A549 (cell line): ENCODE measurements around the gene LDB1. TPM values are rescaled to one million over a fixed set of nuclear protein-coding genes. Genes with fewer than 3 reads are reported as not detected.
A peak's percentile ranks its signal among the peaks of the same experiment; 100 is the strongest.

Experiments
- ATAC-seq, 2 experiments: fragments of 200-7000 bp in 1 of 2; fragments of >200 bp in 1 of 2; cut with Nextera tagmentation in 1 of 2; cut with Tn5 transposase in 1 of 2; 3 replicates each; pipeline versions ENCODE4 v1.8.0 to v1.9.1; 2018 to 2020; ENCODE audit warnings: mild to moderate bottlenecking in 1 of 2, moderate library complexity in 1 of 2
- CTCF ChIA-PET: fragments of 300-600 bp; sonication (Branson Sonifier 250); formaldehyde crosslinking; extraction: SDS; loops from one replicate; lab custom pipeline; 2021; ENCODE audit warnings: antibody characterized with exemption, inconsistent platforms; lab: Yijun Ruan, JAX
- POLR2A ChIA-PET: fragments of 350-600 bp; formaldehyde crosslinking; extraction: SDS; loops from one replicate; lab custom pipeline; 2021; ENCODE audit warnings: antibody characterized with exemption, inconsistent platforms; lab: Yijun Ruan, JAX
- DNase-seq, 2 experiments: peaks; one replicate each; pipeline versions ENCODE4 v3.0.0 to v3.0.0-alpha.2; 2011 to 2016; ENCODE audit warnings: low read depth in 1 of 2, low spot score in 1 of 2
- FAIRE-seq: peaks from 2 replicates; lab custom pipeline; 2011; peaks lifted over from hg19 to GRCh38; lab: Jason Lieb, UNC
- H3K27ac ChIP-seq, 2 experiments: fragments of >200 bp; sonication (Bioruptor Twin); formaldehyde crosslinking; 3 replicates each; pipeline ENCODE4 v1.5.1; 2016 to 2017
- H3K4me1 ChIP-seq: fragments of >200 bp; sonication (Bioruptor Twin); formaldehyde crosslinking; 3 replicates; pipeline ENCODE4 v1.6.1; 2016
- H3K4me2 ChIP-seq: fragments of >200 bp; sonication (Bioruptor Twin); formaldehyde crosslinking; 3 replicates; pipeline ENCODE4 v1.6.1; 2016
- H3K4me3 ChIP-seq: fragments of >200 bp; sonication (Bioruptor Twin); formaldehyde crosslinking; 3 replicates; pipeline ENCODE4 v1.5.1; 2016
- H3K9me3 ChIP-seq: fragments of >200 bp; sonication (Bioruptor Twin); formaldehyde crosslinking; 3 replicates; pipeline ENCODE4 v1.6.1; 2016
- CEBPB ChIP-seq, 2 experiments: fragments of >200 bp in 1 of 2; sonication (Bioruptor Twin) in 1 of 2; formaldehyde crosslinking in 1 of 2; IDR thresholded peaks; 2 replicates each; pipeline ENCODE4 v1.6.1; 2012 to 2016
- EHF ChIP-seq: fragments of 250-450 bp; sonication (Bioruptor Pico); IDR thresholded peaks from 2 replicates; pipeline ENCODE4 v1.5.0; 2020; ENCODE audit warnings: mild to moderate bottlenecking
- HEYL ChIP-seq: fragments of 250-450 bp; sonication (Bioruptor Pico); IDR thresholded peaks from 2 replicates; pipeline ENCODE4 v1.8.0; 2021; ENCODE audit warnings: mild to moderate bottlenecking, moderate library complexity
- KDM1A ChIP-seq: fragments of 200-600 bp; sonication (generic); IDR thresholded peaks from 2 replicates; pipeline ENCODE4 v1.6.1; 2016; ENCODE audit warnings: low read depth, mild to moderate bottlenecking
- MYC ChIP-seq: IDR thresholded peaks from 2 replicates; pipeline ENCODE4 v1.6.1; 2012; ENCODE audit warnings: mild to moderate bottlenecking, inconsistent platforms, low read length, improper control_type of control experiment, borderline replicate concordance
- NFE2L2 ChIP-seq: fragments of 150-350 bp; conservative IDR thresholded peaks from 2 replicates; pipeline ENCODE4 v1.6.1; 2014; ENCODE audit warnings: low read length
- RNF2 ChIP-seq: fragments of 200-600 bp; sonication (generic); IDR thresholded peaks from 2 replicates; pipeline ENCODE4 v1.6.1; 2016; ENCODE audit warnings: low read depth, mild to moderate bottlenecking, antibody characterized with exemption, moderate library complexity, borderline replicate concordance
- TP53 ChIP-seq: fragments of 250-450 bp; sonication (Bioruptor Pico); IDR thresholded peaks from 2 replicates; pipeline ENCODE4 v1.5.0; 2021; ENCODE audit warnings: mild to moderate bottlenecking, moderate library complexity
- ZC3H11A ChIP-seq: fragments of 450-650 bp; IDR thresholded peaks from 2 replicates; pipeline ENCODE4 v1.6.1; 2014; ENCODE audit warnings: antibody characterized with exemption, mild to moderate bottlenecking
- WGBS: methylation state at CpG from one replicate; pipeline ENCODE4 v1.1.6; 2017; ENCODE audit errors: missing lambda C conversion rate; 5-methylcytosine and 5-hydroxymethylcytosine counted together
- polyA plus RNA-seq, 4 experiments: library from polyadenylated mRNA; depleted of rRNA in 3 of 4; stranded (reverse); fragments of >200 nt; fragmentation: RNase III in 1 of 4; extraction: RNeasy Plus Mini Kit Qiagen cat#74134 plus additional on column Dnase treatment in 1 of 4; gene quantifications; 2 replicates in 3 of 4; 3 replicates in 1 of 4; pipeline ENCODE4 v1.2.3, GENCODE V29; 2011 to 2017
- small RNA-seq, 6 experiments: library from RNA; depleted of rRNA; stranded (forward); fragments of <200 nt; gene quantifications; one replicate each; pipeline ENCODE3, GENCODE V24; 2012
- TF ChIP-seq, protein P1 (sequence below): fragments of >200 bp; sonication (Bioruptor Twin); formaldehyde crosslinking; IDR thresholded peaks from 3 replicates; pipeline ENCODE4 v1.5.1; 2016

Gene LDB1
- polyA plus RNA-seq, 2 of the 4 experiments (the other 2 are of a cell fraction): 37.2 to 47.0 TPM

GRCh38 chr10:102064868-102065560 is 55.2 kb downstream of the LDB1 start, which contains the start of gene HPS6 (continued):
- TF ChIP-seq MYC: peak; percentile 69; the same call in 1 of the 2 replicates
- no peak for TF ChIP-seq HEYL (CRISPR knock-in tag)
- 0 out of 2 replicates have a peak, but pooled peaks have one; percentile 47 for TF ChIP-seq TP53 (CRISPR knock-in tag)
- TF ChIP-seq EHF (CRISPR knock-in tag): no peak
- no peak for TF ChIP-seq NFE2L2
- TF ChIP-seq ZC3H11A: no peak
- TF ChIP-seq, protein P1, sequence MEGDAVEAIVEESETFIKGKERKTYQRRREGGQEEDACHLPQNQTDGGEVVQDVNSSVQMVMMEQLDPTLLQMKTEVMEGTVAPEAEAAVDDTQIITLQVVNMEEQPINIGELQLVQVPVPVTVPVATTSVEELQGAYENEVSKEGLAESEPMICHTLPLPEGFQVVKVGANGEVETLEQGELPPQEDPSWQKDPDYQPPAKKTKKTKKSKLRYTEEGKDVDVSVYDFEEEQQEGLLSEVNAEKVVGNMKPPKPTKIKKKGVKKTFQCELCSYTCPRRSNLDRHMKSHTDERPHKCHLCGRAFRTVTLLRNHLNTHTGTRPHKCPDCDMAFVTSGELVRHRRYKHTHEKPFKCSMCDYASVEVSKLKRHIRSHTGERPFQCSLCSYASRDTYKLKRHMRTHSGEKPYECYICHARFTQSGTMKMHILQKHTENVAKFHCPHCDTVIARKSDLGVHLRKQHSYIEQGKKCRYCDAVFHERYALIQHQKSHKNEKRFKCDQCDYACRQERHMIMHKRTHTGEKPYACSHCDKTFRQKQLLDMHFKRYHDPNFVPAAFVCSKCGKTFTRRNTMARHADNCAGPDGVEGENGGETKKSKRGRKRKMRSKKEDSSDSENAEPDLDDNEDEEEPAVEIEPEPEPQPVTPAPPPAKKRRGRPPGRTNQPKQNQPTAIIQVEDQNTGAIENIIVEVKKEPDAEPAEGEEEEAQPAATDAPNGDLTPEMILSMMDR: peak; percentile 45
- no peak for TF ChIP-seq RNF2
- TF ChIP-seq, all 56 proteins: peak for 17

GRCh38 chr10:102064503-102064867 is 55.7 kb downstream of the LDB1 start:
- Histone ChIP-seq H3K4me2 (peak overlapping the region; percentile 97), H3K27ac (peak overlapping the region; percentile 91 to 99), H3K4me3 (peak overlapping the region; percentile 87), H3K9me3 (no peaks in the 10 kb centered on the region), H3K4me1 (peaks cover 20% of the 10 kb centered on the region)
- no peak for FAIRE-seq
- TF ChIP-seq KDM1A (no peak), CEBPB (IDR thresholded peaks at IDR 0.05) (0 out of 4 replicates have a peak, but pooled peaks of 1 of the 2 experiments have one; percentile 38)
- 93% methylated on average over 2 of the region's 2 CpGs for WGBS
- DNase-seq: no peak
- ChIA-PET CTCF (interaction anchor here (2.4 kb wide), 1 partner anchor 8 kb away, joined by 19 read pairs; no protein-coding TSS in a partner anchor), POLR2A (no interaction called here)
- no peak for ATAC-seq

DNA sequence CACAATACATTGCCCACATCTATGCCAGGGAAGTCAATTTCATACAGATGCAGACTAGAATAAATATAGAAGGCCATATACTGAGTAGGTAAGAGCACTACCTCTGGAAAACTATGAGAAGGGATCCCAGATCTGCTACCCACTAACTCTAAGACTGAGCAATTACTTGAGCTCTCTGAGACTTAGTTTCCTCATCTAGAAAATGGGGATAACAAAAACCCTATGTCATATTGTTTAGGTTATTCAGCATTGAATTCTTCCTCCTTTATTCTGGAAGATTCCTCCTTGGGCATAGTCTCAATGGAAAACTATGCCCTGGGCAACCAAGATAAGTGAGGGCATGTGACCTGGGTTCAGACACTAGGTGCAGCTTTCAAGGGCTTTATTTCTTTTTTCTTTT is 60.2 kb downstream of the LDB1 start:
- CTCF ChIA-PET: interaction anchor here (2.5 kb wide), 1 partner anchor 14 kb away, joined by 19 read pairs; no protein-coding TSS in a partner anchor
- Histone ChIP-seq H3K27ac (no peak overlapping the region), H3K9me3 (no peaks in the 10 kb centered on the region)
- no peak for FAIRE-seq
- TF ChIP-seq KDM1A: no peak
- no peak for TF ChIP-seq EHF (CRISPR knock-in tag)
- TF ChIP-seq, all 56 proteins: peak for 0
- ATAC-seq (no peak), DNase-seq (no peak)
- POLR2A ChIA-PET: no interaction called here
- Histone ChIP-seq H3K4me3 (no peak overlapping the region), H3K4me2 (no peak overlapping the region), H3K4me1 (peaks cover 10% of the 10 kb centered on the region; the same call in 2 of the 3 replicates)

Small RNA genes within 50 kb of the gene (small RNA-seq; reads per million reads assigned to genes)
- gene AL500527.1 (0 reads per million in 6 experiments), gene AL500527.2 (0 reads per million in 6 experiments)

Other genes starting within 250 kb of the LDB1 start
- 17.3 and 20.1 TPM in 2 replicates for gene ARMH3, start 64.2 kb downstream of the LDB1 start, polyA plus RNA-seq (2011; rRNA removed)
- gene ARMH3, start 64.2 kb downstream of the LDB1 start, polyA plus RNA-seq (2017; fragmentation: RNase III; extraction: RNeasy Plus Mini Kit Qiagen cat#74134 plus additional on column Dnase treatment): 11.3 to 13.3 TPM (median 12.7 TPM) in 3 replicates
- 5.6 and 7.6 TPM in 2 replicates for gene HPS6, start 55.0 kb downstream of the LDB1 start, polyA plus RNA-seq (2011; rRNA removed)
- gene HPS6, start 55.0 kb downstream of the LDB1 start, polyA plus RNA-seq (2017; fragmentation: RNase III; extraction: RNeasy Plus Mini Kit Qiagen cat#74134 plus additional on column Dnase treatment): 13.0 to 16.7 TPM (median 15.3 TPM) in 3 replicates
- 27.0 and 34.1 TPM in 2 replicates for gene PPRC1, start 12.7 kb upstream of the LDB1 start, polyA plus RNA-seq (2011; rRNA removed)
- 43.9 to 49.1 TPM (median 44.1 TPM) in 3 replicates for gene PPRC1, start 12.7 kb upstream of the LDB1 start, polyA plus RNA-seq (2017; fragmentation: RNase III; extraction: RNeasy Plus Mini Kit Qiagen cat#74134 plus additional on column Dnase treatment)
- gene NOLC1, start 32.0 kb upstream of the LDB1 start, polyA plus RNA-seq (2011; rRNA removed): 128 and 188 TPM in 2 replicates
- 123 to 155 TPM (median 129 TPM) in 3 replicates for gene NOLC1, start 32.0 kb upstream of the LDB1 start, polyA plus RNA-seq (2017; fragmentation: RNase III; extraction: RNeasy Plus Mini Kit Qiagen cat#74134 plus additional on column Dnase treatment)
- 0.53 and 0.86 TPM in 2 replicates for gene ELOVL3, start 105.9 kb upstream of the LDB1 start, polyA plus RNA-seq (2011; rRNA removed)
- 0.22 to 0.41 TPM (median 0.30 TPM) in 3 replicates for gene ELOVL3, start 105.9 kb upstream of the LDB1 start, polyA plus RNA-seq (2017; fragmentation: RNase III; extraction: RNeasy Plus Mini Kit Qiagen cat#74134 plus additional on column Dnase treatment)
- not detected in 2 replicates for gene PITX3, start 121.1 kb upstream of the LDB1 start, polyA plus RNA-seq (2011; rRNA removed)
- 0.09 TPM in 1 of 3 replicates, not detected in the others for gene PITX3, start 121.1 kb upstream of the LDB1 start, polyA plus RNA-seq (2017; fragmentation: RNase III; extraction: RNeasy Plus Mini Kit Qiagen cat#74134 plus additional on column Dnase treatment)
- gene GBF1, start 125.2 kb upstream of the LDB1 start, polyA plus RNA-seq (2011; rRNA removed): 21.3 and 34.7 TPM in 2 replicates
- gene GBF1, start 125.2 kb upstream of the LDB1 start, polyA plus RNA-seq (2017; fragmentation: RNase III; extraction: RNeasy Plus Mini Kit Qiagen cat#74134 plus additional on column Dnase treatment): 20.4 to 22.2 TPM (median 22.1 TPM) in 3 replicates